MM.1S (cell line): ENCODE data around the gene GJA5.

Source experiments
- DNase-seq: peaks from one replicate; pipeline ENCODE4 v3.0.0-alpha.2; 2015
- H2AFZ ChIP-seq: fragments of 300-600 bp; sonication (generic); 2 replicates; pipeline ENCODE4 v1.6.0; 2016; ENCODE audit warnings: antibody characterized with exemption, low read length
- H3F3A ChIP-seq: fragments of 300-600 bp; sonication (generic); 2 replicates; pipeline ENCODE4 v1.6.1; 2016; ENCODE audit warnings: mild to moderate bottlenecking, antibody characterized with exemption, low read length, moderate library complexity, mixed read lengths; ENCODE audit not compliant: insufficient read depth
- H3K27ac ChIP-seq: fragments of 300-600 bp; sonication (generic); 2 replicates; pipeline ENCODE4 v1.5.1; 2016; ENCODE audit warnings: mild to moderate bottlenecking, low read length
- H3K27me3 ChIP-seq: fragments of 300-600 bp; sonication (generic); replicated peaks from 2 replicates; pipeline ENCODE4 v1.6.0; 2016; ENCODE audit warnings: low read length; ENCODE audit not compliant: insufficient read depth
- H3K36me3 ChIP-seq: fragments of 300-600 bp; sonication (generic); replicated peaks from 2 replicates; pipeline ENCODE4 v1.6.1; 2016; ENCODE audit warnings: mild to moderate bottlenecking, low read length, mixed read lengths; ENCODE audit not compliant: insufficient read depth
- H3K4me1 ChIP-seq: fragments of 300-600 bp; sonication (generic); 2 replicates; pipeline ENCODE4 v1.6.1; 2016; ENCODE audit warnings: low read length, mixed read lengths
- H3K4me2 ChIP-seq: fragments of 300-600 bp; sonication (generic); 2 replicates; pipeline ENCODE4 v1.6.0; 2016; ENCODE audit warnings: low read depth, low read length
- H3K4me3 ChIP-seq: fragments of 300-600 bp; sonication (generic); 2 replicates; pipeline ENCODE4 v1.5.1; 2016; ENCODE audit warnings: low read length, mixed read lengths
- H3K79me2 ChIP-seq: fragments of 300-600 bp; sonication (generic); 2 replicates; pipeline ENCODE4 v1.6.1; 2016; ENCODE audit warnings: mixed run types, low read length, mixed read lengths
- H3K9ac ChIP-seq: fragments of 300-600 bp; sonication (generic); 2 replicates; pipeline ENCODE4 v1.6.1; 2016; ENCODE audit warnings: low read length, mixed read lengths
- H3K9me2 ChIP-seq: fragments of 300-600 bp; sonication (generic); replicated peaks from 2 replicates; pipeline ENCODE4 v1.6.1; 2016; ENCODE audit warnings: mild to moderate bottlenecking, low read length, mixed read lengths; ENCODE audit not compliant: insufficient read depth
- H3K9me3 ChIP-seq: fragments of 300-600 bp; sonication (generic); replicated peaks from 2 replicates; pipeline ENCODE4 v1.6.1; 2016; ENCODE audit warnings: mild to moderate bottlenecking, low read length, mixed read lengths; ENCODE audit not compliant: insufficient read depth
- H4K20me1 ChIP-seq: fragments of 300-600 bp; sonication (generic); 2 replicates; pipeline ENCODE4 v1.6.1; 2016; ENCODE audit warnings: mild to moderate bottlenecking, low read length, moderate library complexity, mixed read lengths; ENCODE audit not compliant: insufficient read depth
- CTCF ChIP-seq: fragments of 300-600 bp; sonication (generic); IDR thresholded peaks from 2 replicates; pipeline ENCODE4 v1.5.1; 2016; ENCODE audit warnings: antibody characterized with exemption, low read length, mixed read lengths
- EZH2 ChIP-seq: fragments of 300-600 bp; sonication (generic); optimal IDR thresholded peaks from 2 replicates; pipeline ENCODE3; 2017; ENCODE audit warnings: low read depth, mild to moderate bottlenecking, antibody characterized with exemption, low read length, mixed read lengths
- EZH2phosphoT487 ChIP-seq: fragments of 300-600 bp; sonication (generic); IDR thresholded peaks from 2 replicates; pipeline ENCODE4 v1.6.1; 2018; ENCODE audit warnings: antibody characterized with exemption, low read length

GJA5 gene

GRCh38 chr1:147786536-147786935, 26.1 kb upstream of the GJA5 start:
- Histone ChIP-seq H3K27ac (no peak overlapping the region), H3K9ac (no peak overlapping the region), H3K4me3 (no peak overlapping the region), H3K27me3 (no peaks in the 10 kb centered on the region), H4K20me1 (no peaks in the 10 kb centered on the region), H3K79me2 (no peaks in the 10 kb centered on the region), H3K9me2 (no peaks in the 10 kb centered on the region), H3F3A (no peaks in the 10 kb centered on the region), H3K4me2 (no peak overlapping the region), H3K4me1 (no peaks in the 10 kb centered on the region), H3K9me3 (no peaks in the 10 kb centered on the region), H2AFZ (no peak overlapping the region), H3K36me3 (no peaks in the 10 kb centered on the region)
- DNase-seq: no peak
- TF ChIP-seq EZH2phosphoT487 (no peak), EZH2 (no peak), CTCF (no peak)

- H3K27me3 ChIP-seq: no peaks in the 10 kb centered on the region
- H3K9me2 ChIP-seq: no peaks in the 10 kb centered on the region
- H3K4me2 ChIP-seq: no peak overlapping the region
- no peak overlapping the region for H2AFZ ChIP-seq
- no peaks in the 10 kb centered on the region for H3K36me3 ChIP-seq
- H3F3A ChIP-seq: no peaks in the 10 kb centered on the region
- no peak overlapping the region for H3K9ac ChIP-seq
- TF ChIP-seq CTCF: no peak
- TF ChIP-seq EZH2: no peak
- no peaks in the 10 kb centered on the region for H4K20me1 ChIP-seq
- H3K9me3 ChIP-seq: no peaks in the 10 kb centered on the region
- no peak overlapping the region for H3K4me3 ChIP-seq
- DNase-seq: no peak
- H3K79me2 ChIP-seq: no peaks in the 10 kb centered on the region
- H3K27ac ChIP-seq: no peak overlapping the region
- H3K4me1 ChIP-seq: no peaks in the 10 kb centered on the region
Observed at GRCh38 chr1:147785794-147786506, 25.5 kb upstream of the GJA5 start.

- Histone ChIP-seq H3K79me2 (no peaks in the 10 kb centered on the region), H3K4me1 (no peaks in the 10 kb centered on the region), H3K4me3 (no peak overlapping the region), H4K20me1 (no peaks in the 10 kb centered on the region), H3K9me3 (no peaks in the 10 kb centered on the region), H3F3A (no peaks in the 10 kb centered on the region), H3K9ac (no peak overlapping the region), H3K36me3 (no peaks in the 10 kb centered on the region), H3K9me2 (no peaks in the 10 kb centered on the region), H3K4me2 (no peak overlapping the region), H3K27ac (no peak overlapping the region), H2AFZ (no peak overlapping the region), H3K27me3 (no peaks in the 10 kb centered on the region)
- no peak for DNase-seq
- no peak for TF ChIP-seq EZH2
- no peak for TF ChIP-seq CTCF
- no peak for TF ChIP-seq EZH2phosphoT487
Observed at GRCh38 chr1:147784941-147785340, 24.5 kb upstream of the GJA5 start.
